Neural progenitor cell (in vitro differentiated cells): ENCODE data around the gene SMYD3. TPM values are rescaled to one million over a fixed set of nuclear protein-coding genes. Genes with fewer than 3 reads are reported as not detected.

Experiments used
- DNase-seq: peaks from one replicate; pipeline ENCODE4 v3.0.0-alpha.2; 2016; ENCODE audit warnings: low spot score
- H2AFZ ChIP-seq: fragments of 200-600 bp; sonication (generic); replicated peaks from 2 replicates; pipeline ENCODE4 v1.6.1; 2016; ENCODE audit warnings: antibody characterized with exemption
- H3F3A ChIP-seq: fragments of 200-600 bp; sonication (generic); 2 replicates; pipeline ENCODE4 v1.6.1; 2016; ENCODE audit warnings: antibody characterized with exemption, low read depth
- H3K27ac ChIP-seq: fragments of 200-600 bp; sonication (generic); 2 replicates; pipeline ENCODE4 v1.5.1; 2016; ENCODE audit warnings: mild to moderate bottlenecking
- H3K27me3 ChIP-seq: fragments of 200-600 bp; sonication (generic); 2 replicates; pipeline ENCODE4 v1.6.1; 2016; ENCODE audit warnings: mild to moderate bottlenecking, moderate library complexity
- H3K36me3 ChIP-seq: fragments of 200-600 bp; sonication (generic); 2 replicates; pipeline ENCODE4 v1.5.1; 2016
- H3K4me1 ChIP-seq: fragments of 200-600 bp; sonication (generic); 2 replicates; pipeline ENCODE4 v1.6.1; 2016; ENCODE audit warnings: mixed run types
- H3K4me2 ChIP-seq: fragments of 200-600 bp; sonication (generic); 2 replicates; pipeline ENCODE4 v1.6.1; 2016
- H3K4me3 ChIP-seq: fragments of 200-600 bp; sonication (generic); 2 replicates; pipeline ENCODE4 v1.5.1; 2016
- H3K79me2 ChIP-seq: fragments of 200-600 bp; sonication (generic); 2 replicates; pipeline ENCODE4 v1.6.1; 2016; ENCODE audit warnings: low read depth
- H3K9ac ChIP-seq: fragments of 200-600 bp; sonication (generic); 2 replicates; pipeline ENCODE4 v1.6.1; 2016
- H3K9me3 ChIP-seq: fragments of 200-600 bp; sonication (generic); 2 replicates; pipeline ENCODE4 v1.5.1; 2016; ENCODE audit warnings: low read depth
- H4K20me1 ChIP-seq: fragments of 200-600 bp; sonication (generic); 2 replicates; pipeline ENCODE4 v1.6.1; 2016; ENCODE audit warnings: low read depth
- H3K27ac Mint-ChIP-seq: 3 replicates; pipeline ENCODE4 v1.8.0; 2021; ENCODE audit warnings: mixed read lengths
- H3K27me3 Mint-ChIP-seq: 2 replicates; pipeline ENCODE4 v1.8.0; 2022; ENCODE audit warnings: low read depth, mild to moderate bottlenecking, inconsistent platforms, moderate library complexity, mixed read lengths; ENCODE audit not compliant: insufficient read depth
- H3K36me3 Mint-ChIP-seq: 3 replicates; pipeline ENCODE4 v1.8.0; 2021; ENCODE audit warnings: mixed read lengths
- H3K4me1 Mint-ChIP-seq: 3 replicates; pipeline ENCODE4 v1.8.0; 2021; ENCODE audit warnings: mixed read lengths
- H3K4me3 Mint-ChIP-seq: 3 replicates; pipeline ENCODE4 v1.8.0; 2021; ENCODE audit warnings: mild to moderate bottlenecking, moderate library complexity, mixed read lengths
- H3K9me3 Mint-ChIP-seq: 3 replicates; pipeline ENCODE4 v1.8.0; 2020; ENCODE audit warnings: mixed read lengths
- CTCF ChIP-seq: fragments of 200-600 bp; sonication (generic); IDR thresholded peaks from 2 replicates; pipeline ENCODE4 v1.5.1; 2017; ENCODE audit warnings: antibody characterized with exemption, mild to moderate bottlenecking
- EZH2 ChIP-seq: fragments of 200-600 bp; sonication (generic); IDR thresholded peaks from 2 replicates; pipeline ENCODE4 v1.6.1; 2017; ENCODE audit warnings: antibody characterized with exemption, mild to moderate bottlenecking, moderate library complexity
- EZH2phosphoT487 ChIP-seq: fragments of 200-600 bp; sonication (generic); IDR thresholded peaks from 2 replicates; pipeline ENCODE4 v1.6.1; 2017; ENCODE audit warnings: antibody characterized with exemption
- total RNA-seq: library from RNA; depleted of rRNA; stranded (reverse); fragments of >200 nt; gene quantifications from 2 replicates; pipeline ENCODE4 v1.2.3, GENCODE V29; 2015; ENCODE audit warnings: low replicate concordance

The SMYD3 gene
- total RNA-seq, 1 donor from 2014 or later = 43.2 TPM

- Histone ChIP-seq H3K4me2 (no peak overlapping the region), H3K4me3 (no peak overlapping the region), H3K36me3 (no peaks in the 10 kb centered on the region), H2AFZ (no peak overlapping the region), H3K9ac (no peak overlapping the region), H3K27me3 (no peaks in the 10 kb centered on the region), H3F3A (no peaks in the 10 kb centered on the region), H3K9me3 (no peaks in the 10 kb centered on the region), H3K27ac (no peak overlapping the region), H4K20me1 (no peaks in the 10 kb centered on the region), H3K79me2 (no peaks in the 10 kb centered on the region), H3K4me1 (no peaks in the 10 kb centered on the region)
- Mint-ChIP-seq H3K4me1 (peaks cover 2% of the 10 kb centered on the region), H3K4me3 (no peak overlapping the region), H3K9me3 (no peaks in the 10 kb centered on the region), H3K36me3 (no peaks in the 10 kb centered on the region), H3K27ac (no peak overlapping the region), H3K27me3 (no peaks in the 10 kb centered on the region)
- no peak for DNase-seq
- TF ChIP-seq EZH2phosphoT487 (no peak), CTCF (no peak), EZH2 (no peak)
Measured at GRCh38 chr1:245869847-245870246, 637.2 kb downstream of the SMYD3 start.

- H3K36me3 ChIP-seq = no peaks in the 10 kb centered on the region
- Mint-ChIP-seq H3K4me3 (no peak overlapping the region), H3K27me3 (no peaks in the 10 kb centered on the region), H3K27ac (no peak overlapping the region), H3K36me3 (no peaks in the 10 kb centered on the region), H3K4me1 (peaks cover 2% of the 10 kb centered on the region), H3K9me3 (no peaks in the 10 kb centered on the region)
- no peaks in the 10 kb centered on the region for H3K9me3 ChIP-seq
- H3F3A ChIP-seq = no peaks in the 10 kb centered on the region
- H3K4me2 ChIP-seq = no peak overlapping the region
- H3K27me3 ChIP-seq = no peaks in the 10 kb centered on the region
- no peak overlapping the region for H3K4me3 ChIP-seq
- H4K20me1 ChIP-seq = no peaks in the 10 kb centered on the region
- TF ChIP-seq EZH2 (no peak), CTCF (no peak), EZH2phosphoT487 (no peak)
- no peak for DNase-seq
- H3K4me1 ChIP-seq = no peaks in the 10 kb centered on the region
- no peaks in the 10 kb centered on the region for H3K79me2 ChIP-seq
- H3K9ac ChIP-seq = no peak overlapping the region
- no peak overlapping the region for H3K27ac ChIP-seq
- no peak overlapping the region for H2AFZ ChIP-seq
Measured at GRCh38 chr1:245867738-245868137, 639.3 kb downstream of the SMYD3 start.

- Histone ChIP-seq H3K79me2 (no peaks in the 10 kb centered on the region), H3K27ac (no peak overlapping the region), H3K9ac (no peak overlapping the region), H3K36me3 (no peaks in the 10 kb centered on the region), H4K20me1 (no peaks in the 10 kb centered on the region), H3K4me3 (no peak overlapping the region), H3F3A (no peaks in the 10 kb centered on the region), H2AFZ (no peak overlapping the region), H3K9me3 (no peaks in the 10 kb centered on the region), H3K27me3 (no peaks in the 10 kb centered on the region), H3K4me1 (no peaks in the 10 kb centered on the region), H3K4me2 (no peak overlapping the region)
- TF ChIP-seq EZH2 (no peak), EZH2phosphoT487 (no peak), CTCF (no peak)
- Mint-ChIP-seq H3K27me3 (no peaks in the 10 kb centered on the region), H3K36me3 (no peaks in the 10 kb centered on the region), H3K27ac (no peak overlapping the region), H3K4me3 (no peak overlapping the region), H3K4me1 (peaks cover 10% of the 10 kb centered on the region), H3K9me3 (no peaks in the 10 kb centered on the region)
- no peak for DNase-seq
Measured at GRCh38 chr1:245864872-245865271, 642.2 kb downstream of the SMYD3 start.
